ENCODE data around the gene HDAC1.

GRCh38 chr1:32309960-32310359, 18.1 kb downstream of the HDAC1 start:
- TF ChIP-seq YY1 (IDR thresholded peaks at IDR 0.05) (peak; percentile 96), CTCF (IDR thresholded peaks at IDR 0.05; ENCODE audit: low read depth, low read length, missing input control) (no peak), HNF4G (IDR thresholded peaks at IDR 0.05) (no peak), REST (IDR thresholded peaks at IDR 0.05) (peak; percentile 26), EGR1 (IDR thresholded peaks at IDR 0.05; ENCODE audit: low read depth in 2 of 2) (no peak), RAD21 (IDR thresholded peaks at IDR 0.05) (peak in 1 of 2 donors; percentile 17), ATF3 (IDR thresholded peaks at IDR 0.05) (no peak), FOXA1 (IDR thresholded peaks at IDR 0.05) (peak; percentile 96), SP1 (IDR thresholded peaks at IDR 0.05) (peak; percentile 43), MAX (IDR thresholded peaks at IDR 0.05) (peak; percentile 56)

Measured in liver (tissue), 3 donors.